HL-60 (cell line): ENCODE data around the gene WDR38.

Experiments
- CTCF ChIP-seq: IDR thresholded peaks from one replicate; pipeline ENCODE4 v1.5.1; 2011; ENCODE audit warnings: low read length, control low read depth, inconsistent platforms; ENCODE audit not compliant: insufficient read depth
- GABPA ChIP-seq: IDR thresholded peaks from 2 replicates; pipeline ENCODE4 v1.6.1; 2012; ENCODE audit warnings: low read depth

- TF ChIP-seq CTCF (no peak), GABPA (no peak)
These were observed 44.0 kb upstream of the WDR38 start for GRCh38 chr9:124809211-124809610.
